Inferior parietal cortex (tissue), 1 donor: ENCODE data around the gene PELI2.

Source experiments
- DNase-seq: peaks from one replicate; pipeline ENCODE4 v3.0.0-alpha.2; 2016; ENCODE audit errors: extremely low spot score

Gene PELI2

DNA sequence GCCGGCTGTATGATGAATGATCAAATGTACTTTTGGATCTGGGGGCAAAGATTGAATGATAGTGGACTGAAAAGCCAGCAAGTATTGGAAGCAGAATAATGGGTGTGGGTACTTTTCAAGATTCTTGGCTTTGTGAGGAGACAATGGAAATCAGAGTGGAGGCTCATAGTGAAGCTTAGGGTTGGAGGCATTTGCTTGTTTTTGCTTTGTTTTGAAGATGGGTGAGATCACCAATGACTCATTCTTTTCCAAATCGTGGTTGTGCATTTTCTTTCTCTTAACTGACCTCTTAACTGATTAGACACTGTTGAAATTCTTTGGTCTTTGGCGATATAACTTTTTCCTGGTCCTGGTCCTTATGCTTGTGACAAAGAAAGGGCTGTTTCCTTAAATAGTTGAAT lies 54.4 kb downstream of the PELI2 start:
- DNase-seq: no peak

DNA sequence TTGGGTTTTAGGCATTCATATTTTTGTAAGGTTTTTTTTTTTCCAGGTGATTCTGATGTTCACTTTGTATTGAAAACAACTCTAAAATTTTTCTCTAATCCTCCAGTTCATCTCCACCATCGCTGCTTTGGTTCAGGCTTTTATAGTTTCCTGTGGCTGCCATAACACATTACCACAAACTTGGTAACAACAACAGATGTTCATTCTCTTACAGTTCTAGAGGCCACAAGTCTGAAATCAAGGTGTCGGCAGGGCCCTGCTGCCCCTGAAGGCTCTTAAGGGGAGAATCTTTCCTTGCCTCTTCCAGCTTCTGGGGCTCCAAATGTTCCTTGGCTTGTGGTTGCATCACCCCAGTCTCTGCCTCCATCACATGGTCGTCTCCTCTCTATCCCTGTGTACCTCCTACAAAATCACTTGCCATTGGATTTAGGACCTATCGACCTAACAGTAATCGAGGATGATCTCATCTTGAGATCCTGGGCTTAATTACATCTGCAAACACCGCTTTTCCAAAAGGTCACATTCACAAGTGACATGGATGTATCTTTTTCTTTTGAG lies 55.2 kb downstream of the PELI2 start:
- no peak for DNase-seq

DNA sequence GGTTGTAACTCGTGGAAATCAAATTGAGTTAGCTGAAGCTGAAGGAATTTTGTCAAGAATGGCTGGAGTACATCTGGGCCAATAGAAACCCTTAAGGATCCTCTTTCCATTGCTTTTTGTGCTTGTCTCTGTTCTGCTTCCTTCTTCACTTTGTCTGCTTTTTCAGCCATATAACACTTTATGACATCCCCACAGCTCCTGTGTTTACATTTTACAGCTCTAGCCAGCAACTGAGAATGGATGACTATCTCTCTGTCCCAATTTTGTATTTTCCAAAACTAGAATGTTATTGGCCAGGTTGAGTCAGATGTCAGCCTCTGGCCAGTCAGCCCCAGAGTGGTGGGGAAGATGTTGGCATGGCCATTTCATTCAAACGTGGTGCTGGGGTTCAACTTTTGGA lies 57.6 kb downstream of the PELI2 start:
- DNase-seq: no peak

DNA sequence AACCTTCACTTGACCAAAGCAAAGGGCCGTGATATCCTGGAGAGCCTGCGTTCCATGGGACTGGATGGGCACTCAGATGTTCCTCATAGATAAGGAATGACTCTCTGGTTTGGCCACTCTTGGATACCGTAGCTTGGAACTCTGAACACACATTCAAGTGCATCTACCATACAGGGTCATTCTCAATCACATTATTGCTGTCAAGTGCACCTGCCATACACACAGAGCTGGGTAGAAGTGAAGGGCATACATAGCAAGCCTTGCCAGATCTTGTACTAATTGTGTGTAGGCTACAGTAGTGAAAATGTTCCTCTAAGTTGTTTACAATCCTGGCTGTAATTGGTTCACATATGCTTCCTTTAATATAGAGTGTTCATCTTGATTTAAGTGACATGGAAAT lies 58.3 kb downstream of the PELI2 start:
- no peak for DNase-seq

DNA sequence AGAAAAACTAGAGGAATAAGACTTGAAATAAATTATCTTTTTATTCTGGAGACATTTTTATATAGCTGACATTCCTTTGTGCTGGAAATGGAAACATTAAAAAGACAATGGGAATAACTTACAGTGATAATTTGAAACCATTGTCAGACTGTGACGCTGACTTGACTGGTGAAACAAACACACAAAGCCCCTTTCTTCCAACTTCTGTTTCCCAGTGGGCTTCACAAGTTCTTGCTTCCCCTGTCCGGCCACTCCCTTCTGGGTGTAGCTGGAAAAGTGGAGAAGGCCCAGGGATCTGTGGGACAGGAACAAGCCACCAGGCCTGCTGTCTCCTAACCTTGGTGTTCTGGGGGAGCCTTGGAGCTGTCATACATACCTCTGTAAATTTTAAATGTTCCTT lies 58.8 kb downstream of the PELI2 start:
- no peak for DNase-seq

DNA sequence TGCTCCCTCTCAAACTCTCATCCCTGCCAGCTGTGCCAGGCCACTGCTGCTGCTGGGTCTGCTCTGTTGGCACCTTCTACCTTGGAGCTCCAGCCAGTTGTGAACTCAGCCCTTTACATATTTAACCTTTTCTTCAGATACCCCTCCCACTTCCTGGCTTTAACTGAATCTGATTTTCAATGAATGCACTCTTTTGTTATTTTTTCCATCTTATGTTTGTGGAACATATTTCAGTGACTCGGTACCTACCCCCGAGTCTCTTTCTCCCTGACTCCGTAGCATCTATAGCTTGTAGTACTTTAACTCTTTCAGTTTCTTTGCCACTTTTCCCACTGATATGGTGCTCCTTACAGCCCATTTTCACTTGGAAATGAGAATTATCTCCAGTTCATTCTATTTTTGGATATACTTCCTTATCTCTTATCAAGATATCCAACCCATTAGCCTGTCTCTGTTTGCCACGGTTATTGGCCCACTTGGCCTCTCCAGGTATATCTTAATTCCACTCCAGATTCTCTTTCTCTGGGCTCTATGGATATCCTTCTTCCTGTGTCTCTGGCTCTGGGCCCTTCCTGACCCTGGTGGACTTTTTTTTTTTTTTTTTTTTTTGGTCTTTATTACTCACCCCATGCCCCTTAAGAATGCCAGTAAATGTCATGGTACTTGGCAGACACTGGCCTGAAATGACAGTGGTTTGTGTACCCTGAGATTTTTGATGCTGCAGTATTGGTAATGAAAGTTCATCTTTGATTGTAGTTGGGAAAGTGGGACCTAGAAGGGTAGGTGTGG lies 62.7 kb downstream of the PELI2 start:
- no peak for DNase-seq

DNA sequence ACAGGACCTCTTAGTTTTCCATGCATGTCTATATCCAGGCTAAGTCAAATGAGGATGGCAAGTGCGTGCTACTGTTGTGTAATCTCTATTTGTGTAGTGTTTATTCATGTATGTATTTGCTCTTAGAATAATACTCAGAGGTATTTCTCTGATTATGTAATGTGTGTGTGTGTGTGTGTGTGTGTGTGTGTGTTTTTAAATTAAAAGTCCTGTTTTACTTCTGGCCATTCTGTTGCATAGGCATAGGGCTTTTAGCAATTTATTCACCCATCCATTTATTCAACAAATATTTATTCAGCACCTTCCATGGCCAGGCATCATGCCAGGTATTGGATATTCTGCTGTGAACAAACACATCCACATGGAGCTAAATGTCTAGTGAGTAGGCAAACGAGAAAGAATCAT lies 63.5 kb downstream of the PELI2 start:
- no peak for DNase-seq

DNA sequence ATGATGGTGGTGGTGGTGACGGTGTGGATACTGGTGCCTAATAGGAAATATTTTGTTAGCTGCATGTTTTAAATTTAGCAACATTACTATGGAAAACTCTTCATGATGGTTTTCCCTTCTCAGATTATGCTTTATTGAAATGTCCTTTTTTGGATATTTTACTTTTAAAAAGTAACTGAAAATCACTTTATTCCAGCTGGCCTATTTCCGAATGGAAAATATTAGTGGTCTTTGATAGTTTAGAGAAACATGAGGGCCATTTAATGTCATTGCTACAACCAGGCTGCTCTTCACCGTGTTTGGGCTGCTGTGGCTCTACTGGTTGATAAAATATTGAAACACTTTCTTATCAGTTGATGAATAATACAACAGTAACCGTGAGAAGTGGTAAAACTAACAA lies 64.2 kb downstream of the PELI2 start:
- DNase-seq: no peak

DNA sequence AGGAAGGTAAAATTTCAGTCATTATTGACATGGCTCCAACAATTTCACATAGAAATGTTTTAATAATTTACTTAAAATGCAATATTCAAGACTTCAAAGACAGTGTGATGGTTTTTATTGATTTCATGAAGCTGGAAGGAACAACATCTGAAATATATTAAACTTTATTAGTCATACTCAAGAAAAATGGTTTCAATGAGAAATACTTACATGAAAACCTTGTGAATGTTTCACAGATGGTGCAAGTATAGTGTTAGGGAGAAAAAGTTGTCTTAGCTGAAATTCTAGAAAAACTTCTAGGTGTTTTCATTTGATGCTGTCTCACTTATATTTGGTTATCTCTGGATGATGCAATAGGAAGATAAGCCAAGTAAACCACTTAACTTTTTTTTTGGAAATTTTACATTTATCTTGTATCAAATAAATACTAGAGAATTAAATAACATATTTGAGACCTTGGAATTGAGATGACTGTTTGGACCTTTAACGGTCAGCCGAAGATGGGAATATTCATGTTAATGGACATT lies 65.5 kb downstream of the PELI2 start:
- no peak for DNase-seq

DNA sequence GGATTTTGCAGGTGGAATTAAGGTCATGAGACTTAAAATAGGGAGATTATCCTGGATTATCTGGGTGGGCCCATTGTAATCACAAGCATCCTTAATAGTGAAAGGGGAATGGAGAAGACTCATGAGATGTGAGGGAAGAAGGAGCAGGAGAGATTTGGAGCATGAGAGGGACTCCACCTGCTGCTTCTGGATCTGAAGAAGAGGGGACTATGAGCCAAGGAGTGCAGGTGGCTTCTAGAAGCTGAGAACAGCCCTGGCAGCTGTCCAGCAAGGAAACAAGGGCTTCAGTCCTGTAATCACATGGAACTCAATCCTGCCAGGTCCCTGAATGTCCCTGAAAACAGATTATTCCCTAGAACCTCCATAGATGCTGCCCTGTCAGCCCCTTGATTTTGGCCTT lies 67.8 kb downstream of the PELI2 start:
- no peak for DNase-seq

DNA sequence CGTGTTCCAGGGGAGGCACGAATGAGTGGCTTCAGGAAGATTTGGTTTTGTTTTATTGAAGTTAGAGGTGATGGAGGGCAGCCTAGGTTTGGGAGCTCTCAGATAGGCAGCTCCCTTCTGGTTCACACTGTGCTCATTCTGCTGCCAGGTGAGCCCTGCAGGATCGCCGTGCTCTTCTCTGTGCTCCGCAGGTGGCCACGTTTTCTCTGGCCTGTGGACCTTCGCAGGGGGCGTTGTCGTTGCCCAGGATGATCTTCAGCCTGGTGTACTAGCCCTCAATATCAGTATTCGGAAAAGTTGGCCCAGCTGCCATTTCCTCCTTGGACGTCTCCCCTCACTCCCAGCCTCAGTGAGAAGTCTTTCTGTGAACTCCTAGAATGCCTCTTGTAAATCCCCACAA lies 69.5 kb downstream of the PELI2 start:
- no peak for DNase-seq

DNA sequence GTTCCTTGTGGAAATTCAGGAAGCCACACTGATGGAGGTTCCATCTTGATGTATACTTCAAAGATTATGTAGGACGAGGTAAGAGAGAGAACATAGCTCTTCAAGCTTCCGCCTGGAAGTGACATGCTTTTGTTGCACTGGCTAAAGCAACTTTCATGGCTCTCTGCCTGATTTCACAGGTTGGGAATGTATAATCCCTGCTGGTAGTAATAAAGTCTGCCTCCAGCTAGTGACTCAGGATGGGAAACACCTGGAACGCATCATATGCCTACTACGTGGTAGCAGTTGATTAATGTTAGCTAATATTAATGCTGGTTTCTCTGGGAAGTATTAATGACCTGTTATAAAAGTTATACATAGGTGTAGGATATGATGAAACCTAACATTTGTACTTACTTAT lies 71.1 kb downstream of the PELI2 start:
- DNase-seq: no peak

DNA sequence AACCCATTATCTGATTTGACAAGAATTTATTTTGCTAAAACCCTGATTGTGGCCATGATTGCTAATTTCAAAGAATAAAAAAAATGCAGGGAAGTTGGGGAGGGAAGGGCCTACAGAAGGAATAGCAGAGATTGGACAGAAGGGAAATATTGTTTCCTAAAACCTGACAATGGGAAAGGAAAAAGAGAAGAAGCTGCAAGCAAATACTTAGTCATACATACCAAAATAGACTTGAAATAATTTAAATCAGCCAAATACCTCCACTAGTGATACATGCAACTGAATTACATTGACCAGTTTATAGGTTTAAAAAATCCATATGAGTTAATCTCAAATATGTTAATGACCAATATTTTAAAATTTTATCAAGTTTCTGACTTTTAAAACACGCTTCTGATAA lies 75.1 kb downstream of the PELI2 start:
- no peak for DNase-seq

DNA sequence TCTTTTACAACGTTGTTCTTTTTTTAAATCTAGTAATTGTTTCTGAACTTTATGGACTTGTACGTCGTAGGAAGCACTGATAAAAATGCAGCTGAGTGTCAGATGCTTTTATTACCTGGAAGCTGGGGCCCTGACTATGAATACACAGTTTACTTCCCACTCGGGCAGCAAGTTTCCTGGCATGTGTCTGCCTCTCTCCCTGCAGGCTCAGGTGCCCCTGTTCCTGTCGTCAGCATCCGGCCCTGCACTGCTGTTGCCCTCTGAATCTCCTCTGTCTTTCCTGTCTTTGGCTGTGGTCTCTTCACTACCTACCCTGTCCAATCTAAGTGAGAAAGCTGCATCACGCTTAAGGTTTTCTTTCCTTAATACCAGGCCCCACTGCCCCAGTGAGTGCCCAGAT lies 75.8 kb downstream of the PELI2 start:
- DNase-seq: no peak

DNA sequence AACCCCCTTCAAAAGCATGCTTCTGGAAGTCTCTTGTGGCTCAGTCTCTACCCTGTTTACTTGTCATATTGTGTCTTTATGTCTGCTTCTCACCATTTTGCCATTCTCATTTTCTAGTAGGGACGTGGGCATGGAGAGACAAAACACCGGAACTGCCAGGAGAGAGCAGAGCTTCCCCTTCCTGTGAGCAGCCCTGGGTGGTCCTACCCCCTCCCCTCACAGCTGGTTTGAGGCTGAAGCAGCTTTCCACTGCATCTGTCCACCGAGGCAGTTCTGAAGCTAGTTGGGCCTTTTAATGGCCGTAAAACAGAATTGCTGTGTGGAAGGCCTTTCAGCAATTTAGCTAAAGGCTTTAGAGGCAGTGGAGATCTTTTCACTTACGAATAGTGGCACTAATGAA lies 77.0 kb downstream of the PELI2 start:
- no peak for DNase-seq

DNA sequence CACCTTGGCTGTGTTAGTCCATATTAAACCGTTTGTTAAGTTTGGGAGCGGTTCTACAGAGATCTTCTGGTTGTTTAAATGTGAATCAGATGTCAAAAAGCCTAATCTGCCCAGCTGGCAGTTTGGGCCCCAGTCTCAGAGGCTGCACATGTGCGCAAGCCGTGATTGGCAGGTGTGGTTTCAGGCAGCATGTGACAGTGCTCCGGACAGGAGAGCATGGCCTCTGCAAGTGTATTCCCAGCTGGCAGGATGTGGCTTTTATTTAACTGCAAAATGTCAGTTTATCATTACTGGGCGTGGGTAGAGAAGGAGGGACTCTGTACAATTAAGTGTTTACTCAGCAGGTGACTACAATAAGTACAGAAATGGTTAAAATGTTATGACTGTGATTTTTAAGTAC lies 77.5 kb downstream of the PELI2 start:
- no peak for DNase-seq

DNA sequence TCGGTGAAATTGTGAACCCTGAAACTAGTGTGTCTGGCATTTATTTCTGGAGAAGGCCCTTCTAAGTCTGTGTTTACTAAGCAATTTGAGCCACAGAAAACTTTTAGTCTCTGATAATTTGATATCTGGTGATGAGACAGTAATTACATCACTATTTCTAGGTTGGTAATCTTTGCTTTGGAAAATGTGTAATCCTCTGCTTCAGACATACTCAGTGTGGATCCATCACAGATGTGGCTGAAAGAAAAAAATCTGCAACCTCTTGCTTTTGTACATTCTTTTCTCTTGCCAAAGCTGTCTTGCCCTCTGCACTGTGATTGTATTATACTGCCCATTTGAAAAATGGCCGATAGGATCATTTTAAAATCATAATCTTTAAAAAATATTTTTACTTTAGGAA lies 78.1 kb downstream of the PELI2 start:
- DNase-seq: no peak

DNA sequence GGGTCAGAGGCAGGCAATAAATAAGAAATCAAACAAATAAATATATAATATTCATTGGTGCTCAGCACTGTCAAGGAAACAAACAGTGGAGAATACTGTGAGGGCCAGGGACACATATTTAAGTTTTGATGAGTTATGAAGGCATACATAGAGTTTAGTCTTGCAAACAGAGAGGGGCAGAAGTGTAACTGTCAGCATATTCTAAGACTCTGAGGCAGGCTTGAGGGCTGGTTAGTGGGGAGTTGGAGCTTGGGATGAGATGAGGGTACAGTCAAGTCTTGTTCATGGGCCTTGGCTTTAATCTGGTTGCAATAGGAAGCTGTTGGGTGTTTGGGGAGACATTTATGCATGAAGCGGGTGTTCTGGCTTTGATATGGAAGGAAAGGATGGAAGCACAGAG lies 78.9 kb downstream of the PELI2 start:
- no peak for DNase-seq

DNA sequence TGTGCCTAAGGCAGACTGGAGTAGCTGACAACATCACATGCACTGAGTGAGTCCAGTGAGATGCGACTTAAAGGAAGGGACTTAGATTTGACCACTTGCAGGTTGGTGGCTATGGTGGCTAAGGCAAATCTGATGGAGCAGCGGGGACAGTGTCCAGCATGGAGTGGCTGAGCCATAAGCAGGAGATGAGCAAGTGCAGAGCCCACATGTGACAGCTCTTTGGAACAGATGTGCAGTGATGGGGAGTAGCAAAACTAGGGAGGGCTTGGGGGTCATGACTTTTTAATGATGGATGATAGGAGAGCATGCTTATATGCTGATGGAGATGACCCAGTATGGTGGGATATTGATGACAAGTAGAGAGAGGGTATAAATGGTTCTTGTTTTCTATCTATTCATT lies 80.2 kb downstream of the PELI2 start:
- DNase-seq: no peak

DNA sequence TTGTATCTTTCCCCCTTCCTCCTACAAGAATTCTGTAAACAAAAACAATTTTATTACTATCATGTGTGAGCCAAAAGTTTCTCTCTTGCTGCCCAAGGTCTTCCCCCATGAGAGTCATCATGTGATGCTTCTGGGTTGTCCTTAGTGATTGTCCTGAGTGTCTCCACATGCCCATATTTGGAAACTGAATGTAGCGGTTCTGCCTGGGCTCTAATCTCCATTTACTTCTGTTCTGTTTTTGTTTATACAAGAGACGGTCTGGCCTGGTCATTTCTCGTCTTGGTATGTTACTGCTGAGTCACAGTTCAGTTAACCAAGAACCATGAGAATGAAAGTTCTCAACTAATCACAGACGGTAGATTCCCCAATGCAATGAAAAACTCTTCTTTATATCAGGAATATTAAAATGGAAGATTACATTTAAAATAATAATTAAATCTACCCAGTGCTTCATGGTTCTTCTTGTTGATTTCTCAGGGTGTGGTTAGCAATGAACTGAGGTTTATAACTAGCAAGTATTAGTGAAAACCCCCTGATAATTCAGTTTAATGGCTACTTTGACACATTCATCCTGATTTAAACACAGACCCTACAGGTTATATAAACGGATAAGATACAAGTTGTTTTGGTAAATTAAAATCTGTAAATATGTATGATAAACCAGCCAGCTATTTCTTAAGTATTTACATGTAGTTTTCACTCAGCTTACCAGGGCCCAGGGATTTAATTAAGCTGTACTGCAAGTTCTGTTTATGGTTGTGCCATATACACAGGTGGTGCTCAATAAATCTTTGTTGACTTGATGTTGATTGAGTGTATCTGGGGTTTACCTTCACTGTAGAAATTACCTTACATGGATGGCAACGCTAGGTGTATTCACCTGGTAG lies 81.1 kb downstream of the PELI2 start:
- DNase-seq: no peak

DNA sequence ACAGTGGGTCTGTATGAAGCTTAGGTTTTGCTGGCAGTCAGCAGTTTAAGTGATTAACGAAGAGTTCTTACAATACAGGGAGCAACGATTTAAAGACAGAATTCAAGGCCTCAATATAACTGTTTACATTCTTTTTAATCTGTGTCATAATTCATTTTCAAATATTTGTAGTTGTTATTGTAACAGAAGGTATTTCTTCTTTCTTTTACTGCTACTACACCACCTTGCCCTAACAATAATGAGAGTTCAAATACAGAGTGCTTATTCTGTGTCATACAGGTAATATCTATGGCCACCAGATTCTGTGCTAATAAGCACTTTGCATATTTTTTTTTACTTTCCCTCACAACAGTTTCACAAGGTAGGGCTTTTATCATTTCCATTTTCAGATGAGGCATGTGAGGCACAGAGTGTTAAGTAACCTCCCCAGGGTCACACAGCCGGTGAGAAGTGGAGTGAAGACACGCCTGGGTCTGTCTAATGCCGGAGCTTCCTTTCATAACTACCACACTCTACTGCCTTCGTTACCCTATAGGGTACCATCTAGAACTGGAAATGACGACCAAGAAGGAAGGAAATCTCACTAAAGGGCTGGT lies 81.9 kb downstream of the PELI2 start:
- DNase-seq: no peak

DNA sequence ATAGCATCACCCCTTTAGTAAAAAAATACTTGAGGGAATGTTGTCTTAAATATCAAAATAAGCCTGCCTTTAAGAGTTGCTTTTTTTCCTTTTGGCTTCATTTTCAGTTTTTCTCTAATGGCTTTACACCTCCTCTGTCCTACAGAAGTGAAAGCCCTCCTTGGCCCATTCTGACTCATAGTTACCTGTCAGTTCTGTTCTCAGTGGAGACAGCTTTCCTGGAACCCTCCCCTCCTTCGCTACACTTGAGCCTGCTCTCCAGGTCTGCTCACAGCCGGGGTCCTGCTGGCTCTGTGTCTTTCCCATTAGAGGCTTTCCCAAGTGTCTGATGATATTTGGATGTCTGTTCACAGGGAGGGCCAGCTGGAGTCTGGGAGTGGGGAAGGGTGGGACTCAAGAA lies 84.0 kb downstream of the PELI2 start:
- DNase-seq: no peak
